NCI-H510A (cell line): ENCODE data around the gene ZNF408.
"Not testable (repeated sequence)": the region's sequence is repeated elsewhere in the genome, so short reads cannot be mapped to it uniquely, and the experiment has no call there.

Source experiments
- DNase-seq: peaks from one replicate; lab custom pipeline; 2025; lab: John Stamatoyannopoulos, UW

Gene ZNF408

GRCh38 chr11:46697723-46698122, 3.1 kb upstream of the ZNF408 start:
- no peak for DNase-seq

GRCh38 chr11:46698597-46698996, 2.2 kb upstream of the ZNF408 start:
- DNase-seq: no peak

GRCh38 chr11:46701078-46701654, 335 bp downstream of the ZNF408 start:
- DNase-seq: no peak

- DNase-seq: no peak
Measured at GRCh38 chr11:46705070-46705688, 4.3 kb downstream of the ZNF408 start.

GRCh38 chr11:46706886-46707285, 6.1 kb downstream of the ZNF408 start:
- DNase-seq: no peak

GRCh38 chr11:46709351-46709750, 8.5 kb downstream of the ZNF408 start:
- not testable (repeated sequence) for DNase-seq

- no peak for DNase-seq
Measured at GRCh38 chr11:46710821-46711269, 10.0 kb downstream of the ZNF408 start.

GRCh38 chr11:46711303-46711702, 10.5 kb downstream of the ZNF408 start:
- no peak for DNase-seq

- no peak for DNase-seq
Measured at GRCh38 chr11:46712874-46713576, 12.2 kb downstream of the ZNF408 start.

GRCh38 chr11:46717825-46718154, 17.0 kb downstream of the ZNF408 start:
- not testable (repeated sequence) for DNase-seq

GRCh38 chr11:46718155-46719019, 17.6 kb downstream of the ZNF408 start:
- DNase-seq: peak; percentile 38

- DNase-seq: no peak
Measured at GRCh38 chr11:46719048-46719542, 18.3 kb downstream of the ZNF408 start, which contains the start of gene F2. TSS of gene F2 (plus strand) at chr11:46719213. CDS start at chr11:46719236, 23 bp downstream.

- DNase-seq: no peak
Measured at GRCh38 chr11:46719543-46720218, 18.9 kb downstream of the ZNF408 start.

GRCh38 chr11:46721286-46721685, 20.5 kb downstream of the ZNF408 start:
- no peak for DNase-seq

GRCh38 chr11:46722566-46723358, 21.9 kb downstream of the ZNF408 start:
- no peak for DNase-seq

- DNase-seq: no peak
Measured at GRCh38 chr11:46723359-46723680, 22.5 kb downstream of the ZNF408 start.

- no peak for DNase-seq
Measured at GRCh38 chr11:46724088-46724487, 23.3 kb downstream of the ZNF408 start.

- no peak for DNase-seq
Measured at GRCh38 chr11:46725338-46726205, 24.7 kb downstream of the ZNF408 start.

GRCh38 chr11:46726206-46726862, 25.5 kb downstream of the ZNF408 start:
- no peak for DNase-seq
